MV-4-11 (cell line): Measurements from ENCODE around the gene ACCS.

Source experiments
- DNase-seq: peaks from one replicate; lab custom pipeline; 2025; lab: John Stamatoyannopoulos, UW

The ACCS gene

GRCh38 chr11:44090539-44090938 lies 24.5 kb downstream of the ACCS start:
- DNase-seq = no peak

GRCh38 chr11:44094260-44094868 lies 28.3 kb downstream of the ACCS start:
- peak; percentile 60 for DNase-seq

- peak; percentile 62 for DNase-seq
Measured at GRCh38 chr11:44095506-44096359, 29.7 kb downstream of the ACCS start, which contains the start of gene EXT2. Gene EXT2, plus strand, starts transcription at chr11:44095678. Its CDS starts 12,035 bp downstream, at chr11:44107713.

- no peak for DNase-seq
Measured at GRCh38 chr11:44096360-44097185, 30.5 kb downstream of the ACCS start.

- no peak for DNase-seq
Measured at GRCh38 chr11:44097821-44098220, 31.8 kb downstream of the ACCS start.

- no peak for DNase-seq
Measured at GRCh38 chr11:44101098-44101497, 35.0 kb downstream of the ACCS start.

- peak; percentile 87 for DNase-seq
Measured at GRCh38 chr11:44104481-44105294, 38.6 kb downstream of the ACCS start.

GRCh38 chr11:44108260-44108659 lies 42.2 kb downstream of the ACCS start:
- no peak for DNase-seq

GRCh38 chr11:44110231-44110679 lies 44.2 kb downstream of the ACCS start:
- peak; percentile 45 for DNase-seq

- DNase-seq = no peak
Measured at GRCh38 chr11:44112091-44112821, 46.2 kb downstream of the ACCS start.

- no peak for DNase-seq
Measured at GRCh38 chr11:44113018-44113417, 46.9 kb downstream of the ACCS start.

- DNase-seq = no peak
Measured at GRCh38 chr11:44113572-44113971, 47.5 kb downstream of the ACCS start.

GRCh38 chr11:44116234-44116830 lies 50.3 kb downstream of the ACCS start:
- peak; percentile 86 for DNase-seq

- DNase-seq = no peak
Measured at GRCh38 chr11:44120169-44120568, 54.1 kb downstream of the ACCS start.

- DNase-seq = no peak
Measured at GRCh38 chr11:44125598-44125997, 59.5 kb downstream of the ACCS start.

GRCh38 chr11:44126304-44126703 lies 60.2 kb downstream of the ACCS start:
- no peak for DNase-seq

- peak; percentile 29 for DNase-seq
Measured at GRCh38 chr11:44127130-44127529, 61.1 kb downstream of the ACCS start.

- DNase-seq = no peak
Measured at GRCh38 chr11:44128729-44129128, 62.7 kb downstream of the ACCS start.

- peak; percentile 19 for DNase-seq
Measured at GRCh38 chr11:44130751-44131150, 64.7 kb downstream of the ACCS start.

GRCh38 chr11:44133335-44133946 lies 67.4 kb downstream of the ACCS start:
- DNase-seq = peak; percentile 17
